ENCODE measurements around the gene TUBG1.
"Not testable (repeated sequence)": the region's sequence is repeated elsewhere in the genome, so short reads cannot be mapped to it uniquely, and the experiment has no call there.

TUBG1 gene

GRCh38 chr17:42623732-42624596 lies 14.5 kb downstream of the TUBG1 start:
- DNase-seq (ENCODE audit: low read depth), result no peak

- DNase-seq (ENCODE audit: low read depth), result not testable (repeated sequence)
Measured at GRCh38 chr17:42627032-42627764, 17.7 kb downstream of the TUBG1 start.

- DNase-seq (ENCODE audit: low read depth), result no peak
Measured at GRCh38 chr17:42629411-42630009, 20.0 kb downstream of the TUBG1 start.

DNA sequence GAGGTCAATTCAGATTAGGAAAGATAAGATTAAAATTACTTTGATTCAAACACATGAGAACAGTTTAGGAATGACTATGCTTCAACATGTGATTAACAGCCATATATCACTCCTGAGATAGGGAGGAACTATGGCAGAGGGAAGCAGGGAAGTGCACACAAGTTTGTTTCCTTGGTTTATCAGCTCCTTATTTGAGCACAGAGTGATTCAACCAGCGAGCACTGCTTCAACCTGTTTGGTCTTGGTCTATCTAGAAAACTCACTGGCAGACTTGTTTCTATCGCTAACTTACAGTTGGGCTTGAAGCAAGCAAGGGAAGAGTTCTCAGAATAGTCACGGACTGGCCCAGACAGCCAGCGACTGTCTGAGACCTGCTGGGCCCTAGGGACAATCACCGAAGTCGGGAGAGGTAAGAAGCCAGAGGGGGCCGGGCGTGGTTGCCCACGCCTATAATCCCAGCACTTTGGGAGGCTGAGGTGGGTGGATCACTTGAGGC lies 23.5 kb downstream of the TUBG1 start:
- no peak for DNase-seq (ENCODE audit: low read depth)

DNA sequence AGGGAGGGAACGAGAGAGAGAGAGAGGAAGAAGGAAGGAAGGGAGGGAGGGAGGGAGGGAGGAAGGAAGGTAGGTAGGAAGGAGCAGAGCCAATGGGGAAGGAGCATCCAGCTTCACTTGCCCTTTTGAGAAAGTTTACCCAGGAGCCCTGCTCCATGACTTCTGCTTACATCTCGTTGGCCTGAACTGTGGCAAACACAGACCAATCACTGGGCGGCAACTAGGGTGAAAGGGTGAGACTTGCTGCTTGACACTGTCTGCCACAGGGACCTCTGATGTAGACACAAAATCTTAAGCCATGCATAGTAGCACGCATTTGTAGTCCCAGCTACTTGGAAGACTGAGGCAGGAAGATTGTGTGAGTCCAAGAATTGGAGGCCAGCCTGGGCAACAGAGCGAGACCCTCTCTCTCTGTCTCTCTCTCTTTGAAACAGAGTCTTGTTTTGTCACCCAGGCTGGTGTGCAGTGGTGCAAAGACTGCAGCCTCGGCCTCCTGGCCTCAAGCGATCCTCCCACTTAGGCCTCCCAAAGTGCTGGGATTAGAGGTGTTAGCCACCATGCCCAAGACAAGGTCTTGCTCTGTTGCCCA lies 30.1 kb downstream of the TUBG1 start:
- DNase-seq (ENCODE audit: low read depth), result no peak

DNA sequence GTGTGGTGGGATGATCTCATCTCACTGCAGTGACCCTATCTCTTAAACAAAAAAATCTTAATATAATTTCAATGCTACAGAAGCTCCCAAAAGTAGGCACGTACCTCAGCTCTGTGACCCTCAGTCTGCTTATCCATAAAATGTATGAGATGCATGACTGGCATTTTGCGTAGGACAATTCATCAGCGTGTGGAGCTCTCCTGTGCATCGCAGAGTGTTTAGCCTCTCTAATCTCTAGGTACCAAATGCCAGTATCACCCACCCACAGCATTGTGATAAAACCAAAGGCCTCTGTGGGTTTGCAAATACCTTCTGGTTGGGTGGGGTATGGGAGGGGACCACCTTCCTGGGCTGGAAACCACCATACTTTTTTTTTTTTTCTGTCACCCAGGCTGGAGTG lies 30.6 kb downstream of the TUBG1 start:
- DNase-seq (ENCODE audit: low read depth), result no peak

DNA sequence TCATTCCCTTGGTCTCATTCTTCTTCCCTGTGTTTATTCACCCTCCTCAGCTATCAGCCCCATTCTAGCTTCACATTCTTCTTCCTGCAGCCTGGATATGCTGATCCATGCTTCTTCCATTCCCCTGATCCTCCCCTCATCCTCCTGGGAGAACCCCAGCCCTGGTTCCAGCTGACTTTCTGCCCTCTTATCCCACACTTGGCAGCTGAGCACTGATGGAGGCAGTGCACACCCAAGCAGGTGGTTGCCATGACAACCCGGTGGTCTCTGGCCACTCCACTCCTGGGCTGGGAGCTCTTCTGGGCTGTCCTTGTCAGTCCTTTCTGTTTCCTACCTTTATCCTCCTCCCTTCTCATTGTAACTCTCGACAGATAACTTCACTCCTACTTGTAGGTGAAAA lies 32.9 kb downstream of the TUBG1 start:
- no peak for DNase-seq (ENCODE audit: low read depth)

- no peak for DNase-seq (ENCODE audit: low read depth)
Measured at GRCh38 chr17:42647778-42648177, 38.3 kb downstream of the TUBG1 start.

DNA sequence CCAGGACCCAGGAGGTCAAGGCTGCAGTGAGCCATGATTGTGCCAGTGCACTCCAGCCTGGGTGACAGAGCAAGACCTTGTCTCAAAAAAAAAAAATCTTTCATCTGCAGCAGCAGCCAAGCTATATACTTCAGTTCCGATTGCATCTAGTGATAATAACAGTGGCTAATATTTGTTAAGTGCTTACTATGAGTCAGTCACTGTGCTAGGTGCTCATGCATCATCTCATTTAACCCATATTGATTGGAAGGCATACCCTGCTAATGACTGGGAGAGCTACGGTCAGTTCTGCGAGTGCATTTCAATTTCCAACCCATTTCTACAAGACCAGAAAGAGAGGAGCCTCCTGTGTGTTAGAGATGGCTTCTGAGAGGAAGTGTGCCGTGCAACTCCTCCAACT lies 41.9 kb downstream of the TUBG1 start:
- no peak for DNase-seq (ENCODE audit: low read depth)

- no peak for DNase-seq (ENCODE audit: low read depth)
Measured at GRCh38 chr17:42653179-42654124, 44.0 kb downstream of the TUBG1 start.

GRCh38 chr17:42655528-42655927 lies 46.0 kb downstream of the TUBG1 start:
- DNase-seq (ENCODE audit: low read depth), result no peak

GRCh38 chr17:42657824-42658588 lies 48.5 kb downstream of the TUBG1 start:
- no peak for DNase-seq (ENCODE audit: low read depth)

- peak; percentile 50 for DNase-seq (ENCODE audit: low read depth)
Measured at GRCh38 chr17:42659079-42659931, 49.8 kb downstream of the TUBG1 start, which contains the start of gene TUBG2. TUBG2 (plus strand) TSS chr17:42659284; CDS start chr17:42659504, 220 bp downstream.

GRCh38 chr17:42659932-42660274 lies 50.4 kb downstream of the TUBG1 start:
- DNase-seq (ENCODE audit: low read depth), result not testable (repeated sequence)

- no peak for DNase-seq (ENCODE audit: low read depth)
Measured at GRCh38 chr17:42660692-42661345, 51.3 kb downstream of the TUBG1 start.

Data from activated T-helper 1 cell treated with Interleukin-2 at 50 U/mL for 16 hours (primary cell).